Natural killer cell (primary cell): ENCODE results near the gene UBXN11. TPM values are rescaled to one million over a fixed set of nuclear protein-coding genes. Genes with fewer than 3 reads are reported as not detected.
A peak's percentile ranks its signal among the peaks of the same experiment; 100 is the strongest.

ENCODE experiments used
- ATAC-seq, 3 donors: fragments of 150-1000 bp in 2 of 3; fragments of 200-7000 bp in 1 of 3; cut with Tn5 transposase; 1 replicate in 1 of 3; 2 replicates in 2 of 3; pipeline ENCODE4 v1.10.0; 2021; ENCODE audit warnings: mild to moderate bottlenecking in 2 of 3, moderate library complexity in 2 of 3
- DNase-seq, 2 donors: peaks; one replicate each; pipeline versions ENCODE4 v3.0.0 to v3.0.0-alpha.2; 2013 to 2021; ENCODE audit warnings: mixed read lengths in 1 of 2
- H3K27ac ChIP-seq: one replicate; pipeline ENCODE4 v1.5.1; 2013; ENCODE audit warnings: mild to moderate bottlenecking, low read length
- H3K27me3 ChIP-seq: one replicate; pipeline ENCODE4 v1.6.1; 2013; ENCODE audit warnings: low read length; ENCODE audit not compliant: control insufficient read depth, insufficient read depth
- H3K36me3 ChIP-seq: one replicate; pipeline ENCODE4 v1.6.1; 2013; ENCODE audit warnings: low read length; ENCODE audit not compliant: control insufficient read depth, insufficient read depth
- H3K4me1 ChIP-seq: one replicate; pipeline ENCODE4 v1.6.1; 2013; ENCODE audit warnings: low read length; ENCODE audit not compliant: control insufficient read depth, insufficient read depth
- H3K4me3 ChIP-seq: one replicate; pipeline ENCODE4 v1.5.1; 2013; ENCODE audit warnings: low read length
- H3K9me3 ChIP-seq: one replicate; pipeline ENCODE4 v1.6.1; 2013; ENCODE audit warnings: low read length; ENCODE audit not compliant: control insufficient read depth, insufficient read depth
- H3K27ac Mint-ChIP-seq, 2 donors: one replicate each; pipeline ENCODE4 v1.8.0; 2022; ENCODE audit warnings: mild to moderate bottlenecking in 2 of 2, mixed read lengths in 2 of 2, moderate library complexity in 1 of 2
- H3K27me3 Mint-ChIP-seq, 2 donors: one replicate each; pipeline ENCODE4 v1.8.0; 2022; ENCODE audit warnings: low read depth in 2 of 2, mixed read lengths in 2 of 2
- H3K36me3 Mint-ChIP-seq: one replicate; pipeline ENCODE4 v1.8.0; 2022; ENCODE audit warnings: mixed read lengths
- H3K4me1 Mint-ChIP-seq, 2 donors: one replicate each; pipeline ENCODE4 v1.8.0; 2022; ENCODE audit warnings: mixed read lengths in 2 of 2
- H3K4me3 Mint-ChIP-seq: one replicate; pipeline ENCODE4 v1.8.0; 2022; ENCODE audit warnings: mild to moderate bottlenecking, moderate library complexity, mixed read lengths
- H3K9me3 Mint-ChIP-seq, 2 donors: one replicate each; pipeline ENCODE4 v1.8.0; 2022; ENCODE audit warnings: mixed read lengths in 2 of 2
- CTCF ChIP-seq: fragments of 200-600 bp; IDR thresholded peaks from one replicate; pipeline ENCODE4 v1.8.0; 2022; ENCODE audit warnings: antibody characterized with exemption
- WGBS: methylation state at CpG from one replicate; pipeline ENCODE4 v1.1.7; 2013; ENCODE audit warnings: missing lambda C conversion rate; ENCODE audit not compliant: insufficient coverage; 5-methylcytosine and 5-hydroxymethylcytosine counted together
- intact Hi-C: fragments of 100-400 bp; cut with micrococcal nuclease; formaldehyde crosslinking; loops from one replicate; pipeline ENCODE4 v1.14.2; 2022
- total RNA-seq, 4 donors: library from RNA; stranded (reverse); fragments of 120-200 nt in 1 of 4; gene quantifications; one replicate each; pipeline versions ENCODE4 v1.2.3 to v1.2.4, GENCODE V29; 2013 to 2022

Gene UBXN11
- total RNA-seq, 3 donors from 2014 or later (not counting 1 experiment from before 2014, with no cell fraction given) = 22.7 to 32.0 (median 31.7) TPM

GRCh38 chr1:26274801-26275425, 31.5 kb downstream of the UBXN11 start:
- no peaks in the 10 kb centered on the region for H3K9me3 Mint-ChIP-seq
- H3K4me1 Mint-ChIP-seq = peaks cover 44 to 45% of the 10 kb centered on the region in 2 donors
- intact Hi-C loops = loop anchor here (1.0 to 5.0 kb wide), 4 partner anchors 46 to 142 kb away; no protein-coding TSS in a partner anchor
- ATAC-seq = no peak
- peak overlapping the region; percentile 9 to 82 for H3K27ac Mint-ChIP-seq
- Histone ChIP-seq H3K36me3 (peaks cover 20% of the 10 kb centered on the region), H3K4me3 (no peak overlapping the region), H3K4me1 (peaks cover 46% of the 10 kb centered on the region), H3K27ac (no peak overlapping the region), H3K27me3 (no peaks in the 10 kb centered on the region), H3K9me3 (no peaks in the 10 kb centered on the region)
- 69% methylated on average over 10 of the region's 11 CpGs for WGBS
- DNase-seq = peak in 1 of 2 donors; percentile 10
- TF ChIP-seq CTCF = no peak
- peak overlapping the region; percentile 2 for H3K4me3 Mint-ChIP-seq
- H3K27me3 Mint-ChIP-seq = no peaks in the 10 kb centered on the region
- peaks cover 7% of the 10 kb centered on the region for H3K36me3 Mint-ChIP-seq

GRCh38 chr1:26269198-26269550, 37.3 kb downstream of the UBXN11 start:
- Mint-ChIP-seq H3K36me3 (peaks cover 19% of the 10 kb centered on the region), H3K27ac (no peak overlapping the region), H3K4me3 (no peak overlapping the region), H3K9me3 (peaks cover 6 to 7% of the 10 kb centered on the region in 2 donors), H3K27me3 (no peaks in the 10 kb centered on the region), H3K4me1 (no peaks in the 10 kb centered on the region)
- intact Hi-C loops = no loop called here
- 91% methylated on average over 4 of the region's 4 CpGs for WGBS
- Histone ChIP-seq H3K27me3 (no peaks in the 10 kb centered on the region), H3K4me1 (no peaks in the 10 kb centered on the region), H3K36me3 (peaks cover 30% of the 10 kb centered on the region), H3K27ac (no peak overlapping the region), H3K4me3 (no peak overlapping the region), H3K9me3 (peaks cover 10% of the 10 kb centered on the region)
- no peak for DNase-seq
- no peak for ATAC-seq
- no peak for TF ChIP-seq CTCF

- Histone ChIP-seq H3K27ac (no peak overlapping the region), H3K36me3 (peaks cover 32% of the 10 kb centered on the region)
- intact Hi-C loops = no loop called here
These were observed 37.9 kb downstream of the UBXN11 start for GRCh38 chr1:26268290-26269197.

More at GRCh38 chr1:26268290-26269197, 37.9 kb downstream of the UBXN11 start:
- Histone ChIP-seq H3K4me1 (no peaks in the 10 kb centered on the region), H3K27me3 (no peaks in the 10 kb centered on the region), H3K4me3 (no peak overlapping the region), H3K9me3 (peaks cover 10% of the 10 kb centered on the region)
- Mint-ChIP-seq H3K27me3 (no peaks in the 10 kb centered on the region), H3K4me3 (no peak overlapping the region), H3K9me3 (peaks cover 6 to 7% of the 10 kb centered on the region in 2 donors), H3K36me3 (peaks cover 19% of the 10 kb centered on the region), H3K4me1 (no peaks in the 10 kb centered on the region), H3K27ac (no peak overlapping the region)
- ATAC-seq (no peak), DNase-seq (no peak)
- TF ChIP-seq CTCF = no peak
- 96% methylated on average over 9 of the region's 9 CpGs for WGBS
